ENCODE data around the gene LZTR1.

- TF ChIP-seq MAZ (IDR thresholded peaks at IDR 0.05; ENCODE audit: borderline replicate concordance, low read depth, low read length) (no peak), POLR2A (IDR thresholded peaks at IDR 0.05; ENCODE audit: low read length) (no peak), CTCF (IDR thresholded peaks at IDR 0.05) (no peak), KDM5A (IDR thresholded peaks at IDR 0.05) (no peak)
- TF ChIP-seq, protein P1, sequence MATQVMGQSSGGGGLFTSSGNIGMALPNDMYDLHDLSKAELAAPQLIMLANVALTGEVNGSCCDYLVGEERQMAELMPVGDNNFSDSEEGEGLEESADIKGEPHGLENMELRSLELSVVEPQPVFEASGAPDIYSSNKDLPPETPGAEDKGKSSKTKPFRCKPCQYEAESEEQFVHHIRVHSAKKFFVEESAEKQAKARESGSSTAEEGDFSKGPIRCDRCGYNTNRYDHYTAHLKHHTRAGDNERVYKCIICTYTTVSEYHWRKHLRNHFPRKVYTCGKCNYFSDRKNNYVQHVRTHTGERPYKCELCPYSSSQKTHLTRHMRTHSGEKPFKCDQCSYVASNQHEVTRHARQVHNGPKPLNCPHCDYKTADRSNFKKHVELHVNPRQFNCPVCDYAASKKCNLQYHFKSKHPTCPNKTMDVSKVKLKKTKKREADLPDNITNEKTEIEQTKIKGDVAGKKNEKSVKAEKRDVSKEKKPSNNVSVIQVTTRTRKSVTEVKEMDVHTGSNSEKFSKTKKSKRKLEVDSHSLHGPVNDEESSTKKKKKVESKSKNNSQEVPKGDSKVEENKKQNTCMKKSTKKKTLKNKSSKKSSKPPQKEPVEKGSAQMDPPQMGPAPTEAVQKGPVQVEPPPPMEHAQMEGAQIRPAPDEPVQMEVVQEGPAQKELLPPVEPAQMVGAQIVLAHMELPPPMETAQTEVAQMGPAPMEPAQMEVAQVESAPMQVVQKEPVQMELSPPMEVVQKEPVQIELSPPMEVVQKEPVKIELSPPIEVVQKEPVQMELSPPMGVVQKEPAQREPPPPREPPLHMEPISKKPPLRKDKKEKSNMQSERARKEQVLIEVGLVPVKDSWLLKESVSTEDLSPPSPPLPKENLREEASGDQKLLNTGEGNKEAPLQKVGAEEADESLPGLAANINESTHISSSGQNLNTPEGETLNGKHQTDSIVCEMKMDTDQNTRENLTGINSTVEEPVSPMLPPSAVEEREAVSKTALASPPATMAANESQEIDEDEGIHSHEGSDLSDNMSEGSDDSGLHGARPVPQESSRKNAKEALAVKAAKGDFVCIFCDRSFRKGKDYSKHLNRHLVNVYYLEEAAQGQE (IDR thresholded peaks at IDR 0.05), result no peak
Measured at GRCh38 chr22:21018314-21018713, 36.2 kb downstream of the LZTR1 start.

Data from A549 (cell line).